HepG2 (cell line): ENCODE results near the gene HMCN2. TPM values are rescaled to one million over a fixed set of nuclear protein-coding genes. Genes with fewer than 3 reads are reported as not detected.

Experiments used
- CBFB ChIP-seq: sonication (generic); formaldehyde crosslinking; IDR thresholded peaks from 2 replicates; pipeline ENCODE4 v1.4.0; 2020; ENCODE audit warnings: missing genetic modification reagents
- GPN1 ChIP-seq: sonication (generic); formaldehyde crosslinking; IDR thresholded peaks from 2 replicates; pipeline ENCODE4 v1.5.1; 2020; ENCODE audit warnings: missing genetic modification reagents, borderline replicate concordance
- HIC2 ChIP-seq: sonication (generic); formaldehyde crosslinking; IDR thresholded peaks from 2 replicates; pipeline ENCODE4 v1.9.0; 2022; ENCODE audit warnings: low read depth, missing genetic modification reagents
- LCORL ChIP-seq, 2 experiments: fragments of 450-650 bp in 1 of 2; sonication (generic) in 1 of 2; formaldehyde crosslinking in 1 of 2; IDR thresholded peaks; 2 replicates each; pipeline versions ENCODE4 v1.5.0 to v1.6.1; 2017 to 2020; ENCODE audit warnings: antibody characterized with exemption in 1 of 2, missing genetic modification reagents in 1 of 2
- NPAS2 ChIP-seq: sonication (generic); formaldehyde crosslinking; IDR thresholded peaks from 2 replicates; pipeline ENCODE4 v1.8.0; 2022; ENCODE audit warnings: mild to moderate bottlenecking, missing genetic modification reagents, borderline replicate concordance
- REST ChIP-seq, 2 experiments: IDR thresholded peaks; 2 replicates each; pipeline ENCODE4 v1.6.1; 2011 to 2012; ENCODE audit warnings: low read length in 2 of 2, borderline replicate concordance in 1 of 2, low read depth in 1 of 2, mild to moderate bottlenecking in 1 of 2, moderate library complexity in 1 of 2
- RXRA ChIP-seq: sonication (generic); formaldehyde crosslinking; IDR thresholded peaks from 2 replicates; pipeline ENCODE4 v1.5.1; 2020; ENCODE audit warnings: missing genetic modification reagents
- RXRB ChIP-seq: IDR thresholded peaks from 2 replicates; pipeline ENCODE4 v1.6.1; 2016; ENCODE audit warnings: borderline replicate concordance, missing genetic modification reagents, missing compliant biosample characterization
- ZNF318 ChIP-seq: sonication (generic); formaldehyde crosslinking; IDR thresholded peaks from 2 replicates; pipeline ENCODE4 v1.4.0; 2020; ENCODE audit warnings: mild to moderate bottlenecking, missing genetic modification reagents
- ZNF547 ChIP-seq: sonication (generic); formaldehyde crosslinking; IDR thresholded peaks from 2 replicates; pipeline ENCODE4 v1.5.1; 2020; ENCODE audit warnings: mild to moderate bottlenecking, missing genetic modification reagents
- ZNF674 ChIP-seq: sonication (generic); formaldehyde crosslinking; IDR thresholded peaks from 2 replicates; pipeline ENCODE4 v1.5.0; 2020; ENCODE audit warnings: low read depth, mild to moderate bottlenecking, missing genetic modification reagents
- ZNF704 ChIP-seq: sonication (generic); formaldehyde crosslinking; IDR thresholded peaks from 2 replicates; pipeline ENCODE4 v1.8.1; 2023; ENCODE audit warnings: mild to moderate bottlenecking, inconsistent platforms, moderate library complexity, missing genetic modification reagents, borderline replicate concordance
- ZNF772 ChIP-seq: sonication (generic); formaldehyde crosslinking; IDR thresholded peaks from 2 replicates; pipeline ENCODE4 v1.5.0; 2020; ENCODE audit warnings: mild to moderate bottlenecking, missing genetic modification reagents
- polyA plus RNA-seq, 8 experiments: library from polyadenylated mRNA; depleted of rRNA in 3 of 8; stranded (reverse) in 7 of 8; unstranded in 1 of 8; fragments of >200 nt; fragmentation: Illumina TruSeq in 4 of 8; extraction: Trizol in 4 of 8; gene quantifications; 2 replicates each; pipeline versions ENCODE4 v1.2.1 to v1.2.3, GENCODE V29; 2011 to 2016; ENCODE audit warnings: low read depth in 4 of 8, missing spikeins in 1 of 8, mixed read lengths in 1 of 8; ENCODE audit not compliant: insufficient read depth in 1 of 8
- total RNA-seq, 5 experiments: library from RNA; depleted of rRNA; stranded (reverse); fragments of >200 nt; fragmentation: Illumina TruSeq; extraction: Trizol; gene quantifications; 2 replicates each; pipeline ENCODE4 v1.2.3, GENCODE V29; 2016; ENCODE audit warnings: low read depth in 1 of 5

The HMCN2 gene
- total and polyA plus RNA-seq, 2 of the 13 experiments (the other 11 are each of a cell fraction or from before 2014, with no cell fraction given) = 0.09 TPM; not detected in 1

GRCh38 chr9:130461218-130461630 lies 195.7 kb downstream of the HMCN2 start (continued):
- no peak for TF ChIP-seq HIC2 (CRISPR knock-in tag)
- TF ChIP-seq ZNF547 (CRISPR knock-in tag) = 0 out of 2 replicates have a peak, but pooled peaks have one; percentile 69
- no peak for TF ChIP-seq NPAS2 (CRISPR knock-in tag)
- TF ChIP-seq ZNF674 (CRISPR knock-in tag) = no peak
- TF ChIP-seq REST (IDR thresholded peaks at IDR 0.05; ENCODE audit: borderline replicate concordance in 1 of 2, low read depth in 1 of 2, low read length in 2 of 2) = no peak
- 0 out of 2 replicates have a peak, but pooled peaks have one; percentile 30 for TF ChIP-seq ZNF704 (CRISPR knock-in tag)
- no peak for TF ChIP-seq ZNF318
- 0 out of 2 replicates have a peak, but pooled peaks have one; percentile 13 for TF ChIP-seq RXRA (CRISPR knock-in tag)
- TF ChIP-seq RXRB (CRISPR knock-in tag) = no peak
- no peak for TF ChIP-seq CBFB (CRISPR knock-in tag)
- no peak for TF ChIP-seq GPN1 (CRISPR knock-in tag)
- TF ChIP-seq ZNF772 = peak; percentile 40; the same call in 1 of the 2 replicates
- no peak for TF ChIP-seq LCORL (IDR thresholded peaks at IDR 0.05)
- TF ChIP-seq LCORL (CRISPR knock-in tag; IDR thresholded peaks at IDR 0.05) = no peak
